Measurements from ENCODE around the gene GALNT12.

Gene GALNT12

GRCh38 chr9:98834386-98834785 lies 26.9 kb downstream of the GALNT12 start:
- no peak for DNase-seq

GRCh38 chr9:98836206-98836605 lies 28.7 kb downstream of the GALNT12 start:
- no peak for DNase-seq

GRCh38 chr9:98837516-98837915 lies 30.0 kb downstream of the GALNT12 start:
- DNase-seq = no peak

GRCh38 chr9:98838155-98838867 lies 30.8 kb downstream of the GALNT12 start:
- no peak for DNase-seq

- DNase-seq = no peak
Measured at GRCh38 chr9:98838868-98839565, 31.5 kb downstream of the GALNT12 start.

- no peak for DNase-seq
Measured at GRCh38 chr9:98839724-98840123, 32.3 kb downstream of the GALNT12 start.

- no peak for DNase-seq
Measured at GRCh38 chr9:98842510-98842909, 35.0 kb downstream of the GALNT12 start.

GRCh38 chr9:98846081-98846480 lies 38.6 kb downstream of the GALNT12 start:
- DNase-seq = no peak

GRCh38 chr9:98846879-98847278 lies 39.4 kb downstream of the GALNT12 start:
- DNase-seq = no peak

- DNase-seq = peak; percentile 91
Measured at GRCh38 chr9:98848450-98849149, 41.1 kb downstream of the GALNT12 start.

- DNase-seq = no peak
Measured at GRCh38 chr9:98849563-98849962, 42.1 kb downstream of the GALNT12 start.

GRCh38 chr9:98850851-98851729 lies 43.6 kb downstream of the GALNT12 start:
- DNase-seq = no peak

- DNase-seq = no peak
Measured at GRCh38 chr9:98851730-98852459, 44.4 kb downstream of the GALNT12 start.

- DNase-seq = no peak
Measured at GRCh38 chr9:98852460-98852734, 44.9 kb downstream of the GALNT12 start.

GRCh38 chr9:98852961-98853360 lies 45.5 kb downstream of the GALNT12 start:
- DNase-seq = no peak

- DNase-seq = no peak
Measured at GRCh38 chr9:98854266-98854665, 46.8 kb downstream of the GALNT12 start.

- DNase-seq = no peak
Measured at GRCh38 chr9:98855592-98855991, 48.1 kb downstream of the GALNT12 start.

GRCh38 chr9:98856982-98857381 lies 49.5 kb downstream of the GALNT12 start:
- no peak for DNase-seq

GRCh38 chr9:98859941-98860340 lies 52.5 kb downstream of the GALNT12 start:
- DNase-seq = no peak

- peak; percentile 89 for DNase-seq
Measured at GRCh38 chr9:98860871-98861293, 53.4 kb downstream of the GALNT12 start.

- DNase-seq = no peak
Measured at GRCh38 chr9:98861781-98862504, 54.5 kb downstream of the GALNT12 start.

- DNase-seq = no peak
Measured at GRCh38 chr9:98862936-98863335, 55.5 kb downstream of the GALNT12 start.
